Erythroblast (primary cell): Measurements from ENCODE around the gene ZFR.

Source experiments
- GATA1 ChIP-seq: IDR thresholded peaks from 2 replicates; pipeline ENCODE4 v1.6.1; 2011; ENCODE audit warnings: low read depth, mild to moderate bottlenecking, control low read depth, low read length, moderate library complexity
- POLR2A ChIP-seq: IDR thresholded peaks from 2 replicates; pipeline ENCODE4 v1.6.1; 2011; ENCODE audit warnings: mild to moderate bottlenecking, low read length

DNA sequence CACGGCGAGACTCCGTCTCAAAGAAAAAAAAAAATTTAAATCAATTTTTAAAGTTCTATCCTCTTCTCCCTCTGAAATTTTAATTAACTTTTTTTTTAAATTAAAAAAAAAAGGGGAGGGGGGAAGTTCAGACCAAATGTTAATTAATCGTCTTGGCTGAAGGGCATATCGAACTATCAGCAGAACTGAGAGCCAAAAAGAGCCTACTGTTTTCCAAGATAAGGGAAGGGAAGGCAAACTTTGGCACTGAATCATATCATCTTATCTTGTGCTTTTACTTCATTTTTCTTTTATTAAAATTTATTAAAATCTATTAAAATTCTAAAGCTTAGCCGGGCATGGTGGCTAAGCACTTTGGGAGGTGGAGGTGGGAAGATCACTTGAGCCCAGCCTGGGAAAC, 85.9 kb downstream of the ZFR start:
- TF ChIP-seq POLR2A (no peak), GATA1 (no peak)
